IMR-90 (cell line): ENCODE results near the gene SVIL. TPM values are rescaled to one million over a fixed set of nuclear protein-coding genes. Genes with fewer than 3 reads are reported as not detected.
A peak's percentile ranks its signal among the peaks of the same experiment; 100 is the strongest.

Source experiments
- ATAC-seq: fragments of 200-7000 bp; cut with Tn5 transposase; 2 replicates; pipeline ENCODE4 v1.9.1; 2020; ENCODE audit warnings: low read depth, mild to moderate bottlenecking, moderate library complexity
- BruUV-seq: library from RNA; stranded (reverse); fragments of 400-500 nt; replicated peaks from 2 replicates; lab custom pipeline; 2021; lab: Mats Ljungman, UMichigan
- CTCF ChIA-PET: fragments of 300-600 bp; formaldehyde crosslinking; extraction: SDS; loops from one replicate; lab custom pipeline; 2021; ENCODE audit warnings: antibody characterized with exemption; lab: Yijun Ruan, JAX
- POLR2A ChIA-PET: fragments of 300-600 bp; sonication (Branson Sonifier 250); formaldehyde crosslinking; loops from one replicate; lab custom pipeline; 2022; ENCODE audit warnings: antibody characterized with exemption; ENCODE audit not compliant: unreplicated experiment; lab: Charles Lee
- DNase-seq: peaks from one replicate; pipeline ENCODE4 v3.0.0; 2013
- H2AFZ ChIP-seq: replicated peaks from 2 replicates; pipeline ENCODE3; 2013; ENCODE audit warnings: low read length, mild to moderate bottlenecking; ENCODE audit not compliant: poor library complexity
- H2AK5ac ChIP-seq: 2 replicates; pipeline ENCODE4 v1.6.1; 2013; ENCODE audit warnings: low read depth, low read length, inconsistent platforms
- H2AK9ac ChIP-seq: replicated peaks from 2 replicates; pipeline ENCODE3; 2013; ENCODE audit warnings: mild to moderate bottlenecking, low read depth, low read length, moderate library complexity; ENCODE audit not compliant: poor library complexity
- H2BK120ac ChIP-seq: 2 replicates; pipeline ENCODE4 v1.6.1; 2013; ENCODE audit warnings: low read depth, low read length, inconsistent platforms
- H2BK15ac ChIP-seq: 3 replicates; pipeline ENCODE4 v1.6.1; 2013; ENCODE audit warnings: low read depth, low read length, inconsistent platforms
- H2BK20ac ChIP-seq: 2 replicates; pipeline ENCODE4 v1.6.1; 2013; ENCODE audit warnings: low read depth, mild to moderate bottlenecking, inconsistent platforms, low read length, moderate library complexity
- H2BK5ac ChIP-seq: 2 replicates; pipeline ENCODE4 v1.6.1; 2013; ENCODE audit warnings: mild to moderate bottlenecking, low read depth, low read length, inconsistent platforms; ENCODE audit not compliant: poor library complexity, severe bottlenecking
- H3K14ac ChIP-seq: replicated peaks from 2 replicates; pipeline ENCODE4 v1.6.1; 2013; ENCODE audit warnings: low read depth, low read length, inconsistent platforms
- H3K18ac ChIP-seq: 2 replicates; pipeline ENCODE4 v1.6.1; 2013; ENCODE audit warnings: low read depth, low read length, control low read depth
- H3K23ac ChIP-seq: 2 replicates; pipeline ENCODE4 v1.6.1; 2013; ENCODE audit warnings: low read depth, low read length, inconsistent platforms
- H3K27ac ChIP-seq: 2 replicates; pipeline ENCODE4 v1.5.1; 2013; ENCODE audit warnings: mild to moderate bottlenecking, control low read depth, low read length; ENCODE audit not compliant: insufficient read depth
- H3K27me3 ChIP-seq: 2 replicates; pipeline ENCODE4 v1.6.1; 2013; ENCODE audit warnings: low read length; ENCODE audit not compliant: control insufficient read depth, insufficient read depth
- H3K36me3 ChIP-seq: 2 replicates; pipeline ENCODE4 v1.6.1; 2013; ENCODE audit warnings: low read length, mixed read lengths; ENCODE audit not compliant: control insufficient read depth, insufficient read depth
- H3K4ac ChIP-seq: 2 replicates; pipeline ENCODE4 v1.6.1; 2013; ENCODE audit warnings: low read depth, low read length, inconsistent platforms
- H3K4me1 ChIP-seq: 2 replicates; pipeline ENCODE4 v1.6.1; 2013; ENCODE audit warnings: low read length, mixed read lengths; ENCODE audit not compliant: control insufficient read depth, insufficient read depth
- H3K4me2 ChIP-seq: 2 replicates; pipeline ENCODE4 v1.6.1; 2013; ENCODE audit warnings: low read depth, mild to moderate bottlenecking, control low read depth, low read length, moderate library complexity
- H3K4me3 ChIP-seq: 2 replicates; pipeline ENCODE4 v1.5.1; 2013; ENCODE audit warnings: low read depth, mild to moderate bottlenecking, control low read depth, low read length, moderate library complexity; ENCODE audit not compliant: insufficient read depth
- H3K56ac ChIP-seq: 2 replicates; pipeline ENCODE4 v1.6.1; 2013; ENCODE audit warnings: low read length, inconsistent platforms; ENCODE audit not compliant: insufficient read depth; ENCODE audit errors: extremely low read depth
- H3K79me1 ChIP-seq, 2 experiments: 2 replicates each; pipeline ENCODE4 v1.6.1; 2013; ENCODE audit warnings: low read length in 2 of 2, inconsistent platforms in 1 of 2, low read depth in 1 of 2
- H3K9ac ChIP-seq: 2 replicates; pipeline ENCODE4 v1.6.1; 2013; ENCODE audit warnings: low read depth, low read length, control low read depth
- H3K9me1 ChIP-seq: 2 replicates; pipeline ENCODE4 v1.6.1; 2013; ENCODE audit warnings: low read length, inconsistent platforms; ENCODE audit not compliant: insufficient read depth
- H3K9me3 ChIP-seq: 2 replicates; pipeline ENCODE4 v1.6.1; 2013; ENCODE audit warnings: low read length; ENCODE audit not compliant: control insufficient read depth, insufficient read depth
- H4K20me1 ChIP-seq: 2 replicates; pipeline ENCODE4 v1.6.1; 2013; ENCODE audit warnings: low read length, inconsistent platforms; ENCODE audit not compliant: insufficient read depth
- H4K5ac ChIP-seq: 2 replicates; pipeline ENCODE4 v1.6.1; 2013; ENCODE audit warnings: mild to moderate bottlenecking, low read depth, low read length, control low read depth
- H4K8ac ChIP-seq, 2 experiments: 2 replicates each; pipeline ENCODE4 v1.6.1; 2013; ENCODE audit warnings: low read depth in 2 of 2, low read length in 2 of 2, control low read depth in 1 of 2, inconsistent platforms in 1 of 2
- H4K91ac ChIP-seq: 2 replicates; pipeline ENCODE4 v1.6.1; 2013; ENCODE audit warnings: low read depth, low read length, inconsistent platforms; ENCODE audit not compliant: insufficient read depth
- BHLHE40 ChIP-seq: fragments of 150-350 bp; IDR thresholded peaks from 2 replicates; pipeline ENCODE4 v1.6.1; 2016; ENCODE audit warnings: mild to moderate bottlenecking, low read depth, low read length
- CEBPB ChIP-seq: IDR thresholded peaks from 2 replicates; pipeline ENCODE4 v1.6.1; 2012; ENCODE audit warnings: low read depth, low read length, improper control_type of control experiment
- CHD1 ChIP-seq: IDR thresholded peaks from 2 replicates; pipeline ENCODE4 v1.6.1; 2012; ENCODE audit warnings: low read depth, low read length, improper control_type of control experiment
- FOS ChIP-seq: fragments of 150-350 bp; IDR thresholded peaks from 2 replicates; pipeline ENCODE4 v1.6.1; 2016; ENCODE audit warnings: low read depth, low read length
- MAFK ChIP-seq: IDR thresholded peaks from 2 replicates; pipeline ENCODE4 v1.6.1; 2012; ENCODE audit warnings: low read depth, low read length, improper control_type of control experiment
- MAZ ChIP-seq: IDR thresholded peaks from 2 replicates; pipeline ENCODE4 v1.6.1; 2012; ENCODE audit warnings: low read depth, mild to moderate bottlenecking, low read length, improper control_type of control experiment, moderate library complexity, borderline replicate concordance
- MXI1 ChIP-seq: IDR thresholded peaks from 2 replicates; pipeline ENCODE4 v1.6.1; 2012; ENCODE audit warnings: low read depth, mild to moderate bottlenecking, low read length, moderate library complexity, borderline replicate concordance
- NFE2L2 ChIP-seq: fragments of 150-350 bp; IDR thresholded peaks from 2 replicates; pipeline ENCODE4 v1.6.1; 2016; ENCODE audit warnings: low read depth, mild to moderate bottlenecking, low read length
- POLR2A ChIP-seq: IDR thresholded peaks from 2 replicates; pipeline ENCODE4 v1.6.1; 2012; ENCODE audit warnings: mild to moderate bottlenecking, low read depth, low read length
- RAD21 ChIP-seq: IDR thresholded peaks from 2 replicates; pipeline ENCODE4 v1.6.1; 2012; ENCODE audit warnings: low read length, improper control_type of control experiment
- RCOR1 ChIP-seq: IDR thresholded peaks from 2 replicates; pipeline ENCODE4 v1.6.1; 2012; ENCODE audit warnings: mild to moderate bottlenecking, low read length, improper control_type of control experiment; ENCODE audit not compliant: insufficient replicate concordance
- RFX5 ChIP-seq: IDR thresholded peaks from 2 replicates; pipeline ENCODE4 v1.8.0; 2012; ENCODE audit warnings: low read depth, mild to moderate bottlenecking, low read length, moderate library complexity
- SMC3 ChIP-seq: fragments of 150-350 bp; IDR thresholded peaks from 2 replicates; pipeline ENCODE4 v1.6.1; 2016; ENCODE audit warnings: low read depth, mild to moderate bottlenecking, antibody characterized with exemption, low read length, moderate library complexity
- WGBS, 2 experiments: methylation state at CpG; one replicate each; pipeline versions ENCODE4 v1.1.5 to v1.1.7; 2013; ENCODE audit warnings: missing lambda C conversion rate in 2 of 2; ENCODE audit not compliant: insufficient read length in 1 of 2; ENCODE audit errors: extremely low coverage in 2 of 2; 5-methylcytosine and 5-hydroxymethylcytosine counted together
- dilution Hi-C: fragments of 300-500 bp; cut with HindIII; formaldehyde crosslinking; loops from one replicate; pipeline ENCODE4 v1.14.3; 2018; ENCODE audit warnings: low sequenced_read_pairs; ENCODE audit not compliant: unreplicated experiment
- in situ Hi-C: fragments of 300-500 bp; cut with MboI; formaldehyde crosslinking; loops from 3 replicates; pipeline ENCODE4 v1.14.3; 2019; ENCODE audit warnings: low sequenced_read_pairs, inconsistent platforms, mixed read lengths
- intact Hi-C: fragments of 100-400 bp; cut with micrococcal nuclease; formaldehyde crosslinking; loops from 2 replicates; pipeline ENCODE4 v1.10.0; 2022
- polyA plus RNA-seq, 3 experiments: library from polyadenylated mRNA; depleted of rRNA; stranded (reverse); fragments of >200 nt; gene quantifications; 2 replicates each; pipeline ENCODE4 v1.2.3, GENCODE V29; 2012; ENCODE audit warnings: low replicate concordance in 1 of 3
- total RNA-seq: library from RNA; depleted of rRNA; stranded (reverse); fragments of >200 nt; gene quantifications from 2 replicates; pipeline ENCODE4 v1.2.3, GENCODE V29; 2012
- TF ChIP-seq, protein P1 (sequence below): fragments of 150-350 bp; IDR thresholded peaks from 2 replicates; pipeline ENCODE4 v1.6.1; 2016; ENCODE audit warnings: low read depth, mild to moderate bottlenecking, low read length, moderate library complexity, borderline replicate concordance
- TF ChIP-seq, protein P2 (sequence below): conservative IDR thresholded peaks from 2 replicates; pipeline ENCODE4 v1.5.1; 2012; ENCODE audit warnings: mild to moderate bottlenecking, low read depth, low read length, improper control_type of control experiment
- TF ChIP-seq, protein P3 (sequence below): fragments of 150-350 bp; IDR thresholded peaks from 2 replicates; pipeline ENCODE4 v1.6.1; 2017; ENCODE audit warnings: mild to moderate bottlenecking, antibody characterized with exemption, low read length, low read depth

The SVIL gene
- total and polyA plus RNA-seq, 2 of the 4 experiments (the other 2 are of a cell fraction), result 11.5 to 11.6 TPM

DNA sequence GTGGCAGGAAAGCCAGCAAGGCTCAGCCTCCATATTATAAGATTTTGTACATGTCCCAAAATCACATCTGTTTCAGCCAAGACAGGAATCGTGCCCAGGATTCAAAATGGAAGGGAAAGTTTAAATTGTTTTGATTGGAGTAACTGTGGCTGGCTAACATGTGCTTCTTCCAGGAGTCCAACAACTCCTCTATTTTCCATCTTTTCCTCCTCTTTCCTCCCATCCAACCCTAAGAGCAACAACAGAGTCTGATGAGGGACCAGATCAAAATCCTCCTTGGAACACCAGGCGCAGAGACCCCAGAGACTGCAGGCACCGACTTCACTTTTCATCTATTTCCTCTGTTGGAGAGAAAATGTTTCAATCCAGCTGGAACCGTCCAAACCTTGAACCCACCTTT, 36.0 kb upstream of the SVIL start:
- no TSS peak for BruUV-seq
- no peak overlapping the region for H3K4ac ChIP-seq

More for the DNA sequence above, 36.0 kb upstream of the SVIL start:
- H2AFZ ChIP-seq, result no peak overlapping the region
- H3K27me3 ChIP-seq, result no peaks in the 10 kb centered on the region
- no peak overlapping the region for H2AK5ac ChIP-seq
- in situ Hi-C loops (no loop called here), dilution Hi-C loops (no loop called here), intact Hi-C loops (no loop called here)
- no peak for ATAC-seq
- H3K56ac ChIP-seq, result no peak overlapping the region
- peaks cover 6% of the 10 kb centered on the region for H3K9me3 ChIP-seq
- no peak overlapping the region for H3K27ac ChIP-seq
- POLR2A ChIA-PET, result interaction anchor here (0.7 kb wide), 1 partner anchor 94 kb away, joined by 3 read pairs; no protein-coding TSS in a partner anchor
- H3K9me1 ChIP-seq, result peaks cover 10% of the 10 kb centered on the region; the same call in 1 of the 2 replicates
- no peak overlapping the region for H2BK20ac ChIP-seq
- peaks cover 16% of the 10 kb centered on the region for H3K36me3 ChIP-seq
- no peak for DNase-seq
- H3K23ac ChIP-seq, result peak overlapping the region; percentile 16; the same call in 1 of the 2 replicates
- H2BK5ac ChIP-seq, result no peak overlapping the region
- no peak overlapping the region for H2BK120ac ChIP-seq
- H3K4me2 ChIP-seq, result no peak overlapping the region
- H4K20me1 ChIP-seq, result peaks cover 23% of the 10 kb centered on the region
- H4K5ac ChIP-seq, result no peak overlapping the region
- no peak overlapping the region for H2AK9ac ChIP-seq
- H3K14ac ChIP-seq, result no peak overlapping the region
- no CpG with 5 or more reads among the region's 4 CpGs for WGBS, 2 experiments
- H3K4me1 ChIP-seq, result peaks cover 2% of the 10 kb centered on the region; the same call in 1 of the 2 replicates
- H2BK15ac ChIP-seq, result no peak overlapping the region
- no peak overlapping the region for H3K18ac ChIP-seq
- TF ChIP-seq, protein P1, sequence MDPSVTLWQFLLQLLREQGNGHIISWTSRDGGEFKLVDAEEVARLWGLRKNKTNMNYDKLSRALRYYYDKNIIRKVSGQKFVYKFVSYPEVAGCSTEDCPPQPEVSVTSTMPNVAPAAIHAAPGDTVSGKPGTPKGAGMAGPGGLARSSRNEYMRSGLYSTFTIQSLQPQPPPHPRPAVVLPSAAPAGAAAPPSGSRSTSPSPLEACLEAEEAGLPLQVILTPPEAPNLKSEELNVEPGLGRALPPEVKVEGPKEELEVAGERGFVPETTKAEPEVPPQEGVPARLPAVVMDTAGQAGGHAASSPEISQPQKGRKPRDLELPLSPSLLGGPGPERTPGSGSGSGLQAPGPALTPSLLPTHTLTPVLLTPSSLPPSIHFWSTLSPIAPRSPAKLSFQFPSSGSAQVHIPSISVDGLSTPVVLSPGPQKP, result no peak
- no peak for TF ChIP-seq MAZ
- TF ChIP-seq MAFK, result no peak
- TF ChIP-seq RAD21, result no peak
- TF ChIP-seq, protein P2, sequence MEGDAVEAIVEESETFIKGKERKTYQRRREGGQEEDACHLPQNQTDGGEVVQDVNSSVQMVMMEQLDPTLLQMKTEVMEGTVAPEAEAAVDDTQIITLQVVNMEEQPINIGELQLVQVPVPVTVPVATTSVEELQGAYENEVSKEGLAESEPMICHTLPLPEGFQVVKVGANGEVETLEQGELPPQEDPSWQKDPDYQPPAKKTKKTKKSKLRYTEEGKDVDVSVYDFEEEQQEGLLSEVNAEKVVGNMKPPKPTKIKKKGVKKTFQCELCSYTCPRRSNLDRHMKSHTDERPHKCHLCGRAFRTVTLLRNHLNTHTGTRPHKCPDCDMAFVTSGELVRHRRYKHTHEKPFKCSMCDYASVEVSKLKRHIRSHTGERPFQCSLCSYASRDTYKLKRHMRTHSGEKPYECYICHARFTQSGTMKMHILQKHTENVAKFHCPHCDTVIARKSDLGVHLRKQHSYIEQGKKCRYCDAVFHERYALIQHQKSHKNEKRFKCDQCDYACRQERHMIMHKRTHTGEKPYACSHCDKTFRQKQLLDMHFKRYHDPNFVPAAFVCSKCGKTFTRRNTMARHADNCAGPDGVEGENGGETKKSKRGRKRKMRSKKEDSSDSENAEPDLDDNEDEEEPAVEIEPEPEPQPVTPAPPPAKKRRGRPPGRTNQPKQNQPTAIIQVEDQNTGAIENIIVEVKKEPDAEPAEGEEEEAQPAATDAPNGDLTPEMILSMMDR, result no peak
- TF ChIP-seq CEBPB, result no peak
- no peak for TF ChIP-seq RCOR1
- TF ChIP-seq SMC3, result no peak
- no peak for TF ChIP-seq RFX5
- no peak for TF ChIP-seq FOS
- TF ChIP-seq CHD1, result no peak
- TF ChIP-seq BHLHE40, result no peak
- no peak for TF ChIP-seq POLR2A
- TF ChIP-seq, protein P3, sequence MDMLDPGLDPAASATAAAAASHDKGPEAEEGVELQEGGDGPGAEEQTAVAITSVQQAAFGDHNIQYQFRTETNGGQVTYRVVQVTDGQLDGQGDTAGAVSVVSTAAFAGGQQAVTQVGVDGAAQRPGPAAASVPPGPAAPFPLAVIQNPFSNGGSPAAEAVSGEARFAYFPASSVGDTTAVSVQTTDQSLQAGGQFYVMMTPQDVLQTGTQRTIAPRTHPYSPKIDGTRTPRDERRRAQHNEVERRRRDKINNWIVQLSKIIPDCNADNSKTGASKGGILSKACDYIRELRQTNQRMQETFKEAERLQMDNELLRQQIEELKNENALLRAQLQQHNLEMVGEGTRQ, result no peak
- TF ChIP-seq NFE2L2, result no peak
- no peak for TF ChIP-seq MXI1
- H4K91ac ChIP-seq, result no peak overlapping the region
- H3K4me3 ChIP-seq, result no peak overlapping the region
- peaks cover 23 to 62% of the 10 kb centered on the region in 2 experiments for H3K79me1 ChIP-seq
- H4K8ac ChIP-seq, result no peak overlapping the region
- CTCF ChIA-PET, result no interaction called here
- no peak overlapping the region for H3K9ac ChIP-seq
